ENCODE results near the gene KIF1C.

Gene KIF1C

GRCh38 chr17:4969551-4970173 is 28.1 kb upstream of the KIF1C start:
- DNase-seq = no peak

GRCh38 chr17:4970273-4970672 is 27.5 kb upstream of the KIF1C start:
- no peak for DNase-seq

GRCh38 chr17:4971826-4972225 is 25.9 kb upstream of the KIF1C start:
- no peak for DNase-seq

- DNase-seq = no peak
These were observed 25.4 kb upstream of the KIF1C start for GRCh38 chr17:4972322-4972721.

GRCh38 chr17:4972752-4973151 is 25.0 kb upstream of the KIF1C start:
- DNase-seq = no peak

GRCh38 chr17:4973256-4974114 is 24.3 kb upstream of the KIF1C start:
- no peak for DNase-seq

GRCh38 chr17:4974115-4974670 is 23.6 kb upstream of the KIF1C start:
- DNase-seq = no peak

- no peak for DNase-seq
These were observed 19.0 kb upstream of the KIF1C start for GRCh38 chr17:4978726-4979125.

GRCh38 chr17:4980644-4981216 is 17.0 kb upstream of the KIF1C start:
- no peak for DNase-seq

GRCh38 chr17:4982305-4982704 is 15.4 kb upstream of the KIF1C start:
- DNase-seq = no peak

- no peak for DNase-seq
These were observed 11.3 kb upstream of the KIF1C start for GRCh38 chr17:4986403-4986802.

GRCh38 chr17:4986951-4987766 is 10.6 kb upstream of the KIF1C start, which contains the start of gene CAMTA2:
CAMTA2 (minus strand) TSS chr17:4987675; CDS start chr17:4986222, 1,453 bp downstream.
- DNase-seq = no peak

GRCh38 chr17:4987767-4988567 is 9.8 kb upstream of the KIF1C start:
- DNase-seq = no peak

GRCh38 chr17:4994081-4994595 is 3.6 kb upstream of the KIF1C start:
- no peak for DNase-seq

- DNase-seq = no peak
These were observed 429 bp downstream of the KIF1C start for GRCh38 chr17:4998027-4998731.

GRCh38 chr17:4998732-4999429 is 1.1 kb downstream of the KIF1C start:
- DNase-seq = no peak

- DNase-seq = no peak
These were observed 1.8 kb downstream of the KIF1C start for GRCh38 chr17:4999430-5000093.

GRCh38 chr17:5000237-5000639 is 2.5 kb downstream of the KIF1C start:
- DNase-seq = no peak

- no peak for DNase-seq
These were observed 4.5 kb downstream of the KIF1C start for GRCh38 chr17:5002121-5002788.
